Measurements from ENCODE around the gene AOPEP.

DNA sequence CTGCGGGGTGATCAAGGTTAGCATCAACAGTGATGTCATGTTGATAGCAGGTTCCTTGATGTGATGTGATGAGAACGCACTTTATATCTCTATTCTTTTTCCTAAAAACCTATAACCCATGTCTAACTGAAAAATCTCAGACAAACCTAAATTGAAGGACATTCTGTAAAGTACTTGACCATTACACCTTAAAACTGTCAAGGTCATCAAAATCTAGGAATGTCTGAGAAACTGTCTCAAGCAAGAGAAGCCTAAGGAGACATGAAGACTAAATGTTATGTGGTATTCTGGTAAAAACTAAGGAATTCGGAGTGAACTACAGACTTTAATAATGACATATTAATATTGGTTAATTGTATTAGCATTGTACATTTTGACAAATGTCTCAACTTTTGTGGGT lies 170.0 kb downstream of the AOPEP start:
- TF ChIP-seq, protein P1, sequence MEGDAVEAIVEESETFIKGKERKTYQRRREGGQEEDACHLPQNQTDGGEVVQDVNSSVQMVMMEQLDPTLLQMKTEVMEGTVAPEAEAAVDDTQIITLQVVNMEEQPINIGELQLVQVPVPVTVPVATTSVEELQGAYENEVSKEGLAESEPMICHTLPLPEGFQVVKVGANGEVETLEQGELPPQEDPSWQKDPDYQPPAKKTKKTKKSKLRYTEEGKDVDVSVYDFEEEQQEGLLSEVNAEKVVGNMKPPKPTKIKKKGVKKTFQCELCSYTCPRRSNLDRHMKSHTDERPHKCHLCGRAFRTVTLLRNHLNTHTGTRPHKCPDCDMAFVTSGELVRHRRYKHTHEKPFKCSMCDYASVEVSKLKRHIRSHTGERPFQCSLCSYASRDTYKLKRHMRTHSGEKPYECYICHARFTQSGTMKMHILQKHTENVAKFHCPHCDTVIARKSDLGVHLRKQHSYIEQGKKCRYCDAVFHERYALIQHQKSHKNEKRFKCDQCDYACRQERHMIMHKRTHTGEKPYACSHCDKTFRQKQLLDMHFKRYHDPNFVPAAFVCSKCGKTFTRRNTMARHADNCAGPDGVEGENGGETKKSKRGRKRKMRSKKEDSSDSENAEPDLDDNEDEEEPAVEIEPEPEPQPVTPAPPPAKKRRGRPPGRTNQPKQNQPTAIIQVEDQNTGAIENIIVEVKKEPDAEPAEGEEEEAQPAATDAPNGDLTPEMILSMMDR (IDR thresholded peaks at IDR 0.05; ENCODE audit: insufficient read depth, low read depth, low read length) = no peak
- TF ChIP-seq EZH2 (IDR thresholded peaks at IDR 0.05; ENCODE audit: insufficient read depth, low read length) = no peak

Data from astrocyte (in vitro differentiated cells and primary cell).